Middle frontal gyrus (tissue), 1 donor: ENCODE data around the gene NEK1.
"Not testable (repeated sequence)": the region's sequence is repeated elsewhere in the genome, so short reads cannot be mapped to it uniquely, and the experiment has no call there.

ENCODE experiments used
- DNase-seq: peaks from one replicate; pipeline ENCODE4 v3.0.0-alpha.2; 2015; ENCODE audit warnings: low spot score; ENCODE audit errors: extremely low spot score

The NEK1 gene

GRCh38 chr4:169494234-169494633 lies 118.1 kb downstream of the NEK1 start:
- not testable (repeated sequence) for DNase-seq

- DNase-seq = no peak
Measured at GRCh38 chr4:169493164-169493524, 119.2 kb downstream of the NEK1 start.

DNA sequence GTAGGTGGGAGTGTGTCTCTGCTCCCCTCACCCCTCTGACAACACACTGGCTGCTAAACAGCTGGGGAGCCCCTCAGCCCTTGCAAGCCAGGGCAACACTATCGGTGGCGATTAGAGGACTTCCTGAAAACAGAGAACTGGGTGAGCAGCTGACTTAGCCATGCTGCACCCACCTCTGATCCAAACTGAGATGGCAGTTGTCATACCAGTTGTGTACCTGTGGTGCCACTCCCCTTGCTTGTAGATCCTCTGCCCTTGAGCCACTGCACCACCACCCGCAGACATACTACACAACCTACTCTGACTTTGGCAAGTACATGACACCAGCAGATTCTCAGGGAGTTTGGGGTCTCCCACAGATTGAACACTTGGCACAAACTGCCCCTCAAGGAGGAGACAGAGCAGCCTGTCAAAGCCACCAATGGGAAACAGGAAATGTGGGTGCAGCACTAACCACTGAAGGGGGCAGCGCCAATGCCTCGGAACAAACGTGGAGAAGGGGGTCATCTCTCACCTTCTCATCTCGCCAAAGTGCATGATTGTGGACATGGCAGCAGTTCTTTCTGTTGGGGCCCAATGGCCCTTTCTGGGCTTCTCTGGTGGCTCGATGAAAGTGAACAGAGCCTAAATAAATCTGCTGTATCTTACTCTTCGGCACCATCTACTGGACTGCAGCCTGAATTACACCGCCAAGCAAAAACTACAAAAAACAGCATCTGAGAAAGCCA lies 119.8 kb downstream of the NEK1 start:
- DNase-seq = no peak

DNA sequence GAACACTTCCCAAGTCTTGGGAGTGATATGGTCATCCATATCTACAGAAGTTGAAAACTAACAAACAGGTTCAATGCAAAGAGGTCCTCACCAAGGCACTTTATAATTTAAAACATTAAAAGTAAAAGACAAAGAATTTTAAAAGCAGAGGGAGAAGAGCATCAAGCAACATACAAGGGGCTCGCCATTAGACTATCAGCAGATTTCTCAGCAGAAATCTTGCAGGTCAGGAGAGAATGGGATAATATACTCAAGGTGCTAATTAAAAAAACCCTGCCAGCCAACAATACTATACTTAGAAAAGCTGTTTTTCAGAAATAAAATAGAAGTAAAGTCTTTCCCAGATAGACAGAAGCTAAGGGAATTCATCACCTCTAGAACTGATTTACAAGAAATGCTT lies 121.2 kb downstream of the NEK1 start:
- DNase-seq = no peak

- DNase-seq = no peak
Measured at GRCh38 chr4:169489306-169489705, 123.1 kb downstream of the NEK1 start.

- DNase-seq = peak; percentile 46
Measured at GRCh38 chr4:169485791-169486742, 126.3 kb downstream of the NEK1 start.

DNA sequence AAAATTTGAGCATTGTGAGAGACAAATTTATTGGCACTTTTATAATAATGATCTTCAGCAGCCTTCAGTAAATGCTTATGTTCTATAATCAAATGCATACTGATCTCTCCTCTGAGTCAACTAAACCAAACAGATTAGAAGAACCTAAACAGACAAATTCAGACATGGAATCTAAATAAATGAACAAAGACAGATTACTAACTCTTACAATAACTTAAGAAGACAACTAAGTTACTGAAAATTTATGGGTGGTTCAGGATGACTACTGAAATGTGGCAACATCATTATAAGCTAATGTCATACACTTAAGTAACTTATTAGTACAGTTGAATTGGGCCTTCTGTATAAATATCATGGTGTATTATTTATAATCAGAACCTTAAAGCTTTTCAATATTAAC lies 127.3 kb downstream of the NEK1 start:
- no peak for DNase-seq

DNA sequence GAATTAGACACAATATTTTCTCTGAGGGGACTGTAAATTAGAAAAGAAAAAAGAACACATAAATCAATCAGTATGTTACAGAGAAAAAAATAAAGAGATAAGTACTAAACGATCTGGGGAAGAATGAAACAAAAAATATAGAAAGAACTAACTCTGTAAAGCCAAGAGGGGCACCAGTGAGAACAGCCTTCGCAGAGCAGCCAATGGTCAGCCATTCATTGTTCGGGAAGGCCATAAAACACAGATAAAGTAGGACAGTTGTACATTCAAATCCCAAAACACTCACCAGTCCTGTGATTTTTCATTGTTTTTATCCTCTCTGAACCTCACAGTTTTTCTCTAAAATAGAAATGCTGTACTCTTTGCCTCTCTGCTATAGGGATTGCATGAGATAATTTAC lies 127.9 kb downstream of the NEK1 start:
- no peak for DNase-seq

- no peak for DNase-seq
Measured at GRCh38 chr4:169464080-169464479, 148.3 kb downstream of the NEK1 start.

- DNase-seq = no peak
Measured at GRCh38 chr4:169460081-169460480, 152.3 kb downstream of the NEK1 start.

GRCh38 chr4:169458575-169458974 lies 153.8 kb downstream of the NEK1 start:
- DNase-seq = no peak

DNA sequence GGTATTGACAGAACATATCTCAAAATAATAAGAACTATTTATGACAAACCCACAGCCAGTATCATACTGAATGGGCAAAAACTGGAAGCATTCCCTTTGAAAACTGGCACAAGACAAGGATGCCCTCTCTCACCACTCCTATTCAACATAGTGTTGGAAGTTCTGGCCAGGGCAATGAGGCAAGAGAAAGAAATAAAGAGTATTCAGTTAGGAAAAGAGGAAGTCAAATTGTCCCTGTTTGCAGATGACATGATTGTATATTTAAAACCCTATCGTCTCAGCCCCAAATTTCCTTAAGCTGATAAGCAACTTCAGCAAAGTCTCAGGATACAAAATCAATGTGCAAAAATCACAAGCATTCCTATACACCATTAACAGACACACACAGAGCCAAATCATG lies 159.7 kb downstream of the NEK1 start:
- DNase-seq = not testable (repeated sequence)

DNA sequence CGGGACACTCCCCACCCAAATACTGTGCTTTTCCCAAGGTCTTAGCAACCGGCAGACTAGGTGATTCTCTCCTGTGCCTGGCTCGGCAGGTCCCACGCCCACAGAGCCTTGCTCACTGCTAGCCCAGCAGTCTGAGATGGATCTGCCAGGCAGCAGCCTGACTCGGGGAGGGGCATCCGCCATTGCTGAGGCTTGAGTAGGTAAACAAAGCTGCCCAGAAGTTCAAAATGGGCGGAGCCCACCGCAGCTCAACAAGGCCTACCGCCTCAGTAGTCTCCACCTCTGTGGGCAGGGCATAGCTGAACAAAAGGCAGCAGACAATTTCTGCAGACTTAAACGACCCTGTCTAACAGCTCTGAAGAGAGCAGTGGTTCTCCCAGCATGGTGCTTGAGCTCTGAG lies 163.4 kb downstream of the NEK1 start:
- DNase-seq = not testable (repeated sequence)

GRCh38 chr4:169446824-169447223 lies 165.6 kb downstream of the NEK1 start:
- no peak for DNase-seq

DNA sequence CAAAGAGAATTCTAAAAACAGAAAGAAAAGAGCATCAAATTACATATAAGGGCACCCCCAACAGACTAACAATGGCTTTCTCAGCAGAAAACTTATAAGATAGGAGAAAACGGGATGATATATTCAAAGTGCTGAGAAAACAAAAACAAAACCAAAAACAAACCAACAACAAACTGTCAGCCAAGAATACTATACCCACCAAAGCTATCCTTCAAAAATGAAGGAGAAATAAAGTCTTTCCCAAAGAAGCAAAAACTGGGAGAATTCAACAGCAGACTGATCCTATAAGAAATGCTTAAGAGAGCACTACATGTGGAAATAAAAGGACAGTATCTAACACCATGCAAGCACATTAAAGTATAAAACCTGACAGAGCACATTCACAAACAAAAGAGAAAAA lies 168.6 kb downstream of the NEK1 start:
- DNase-seq = no peak

DNA sequence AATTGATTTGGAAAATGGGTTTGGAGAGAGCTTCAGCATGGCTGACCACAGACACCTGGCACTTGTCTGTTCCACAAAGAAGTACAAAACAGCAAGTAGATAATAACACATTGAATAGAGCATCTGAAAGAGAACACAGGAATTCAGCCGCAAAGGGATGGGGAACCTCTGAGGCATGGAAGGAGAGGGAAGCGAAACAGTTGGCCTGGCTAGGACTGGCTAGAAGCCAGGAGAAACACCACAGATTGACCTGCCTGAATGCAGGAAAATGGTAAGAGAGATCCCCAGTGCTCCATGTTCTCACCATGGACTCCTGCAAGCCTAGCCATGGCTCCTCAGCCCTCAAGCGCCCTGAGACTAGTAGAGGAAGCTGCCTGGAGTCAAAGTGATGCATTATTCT lies 171.9 kb downstream of the NEK1 start:
- no peak for DNase-seq

DNA sequence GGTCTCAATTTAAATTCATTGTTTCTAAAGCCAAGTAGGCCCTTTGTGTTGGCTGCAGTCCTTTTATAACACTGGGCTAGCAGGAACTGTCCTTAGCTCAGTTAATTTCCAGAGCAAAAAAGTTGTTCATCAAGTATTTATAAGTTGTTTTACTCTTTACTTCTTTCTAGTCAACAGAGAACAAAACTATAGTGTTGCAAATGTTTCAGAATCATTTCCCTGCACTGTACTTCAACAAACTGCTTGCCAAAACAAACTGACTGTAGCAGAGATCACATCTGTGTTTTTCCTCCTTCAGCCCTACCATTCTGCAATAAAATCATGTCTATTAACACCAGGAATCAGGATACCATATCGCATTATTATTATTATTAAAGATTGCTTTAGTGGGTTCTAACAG lies 173.1 kb downstream of the NEK1 start:
- DNase-seq = no peak

DNA sequence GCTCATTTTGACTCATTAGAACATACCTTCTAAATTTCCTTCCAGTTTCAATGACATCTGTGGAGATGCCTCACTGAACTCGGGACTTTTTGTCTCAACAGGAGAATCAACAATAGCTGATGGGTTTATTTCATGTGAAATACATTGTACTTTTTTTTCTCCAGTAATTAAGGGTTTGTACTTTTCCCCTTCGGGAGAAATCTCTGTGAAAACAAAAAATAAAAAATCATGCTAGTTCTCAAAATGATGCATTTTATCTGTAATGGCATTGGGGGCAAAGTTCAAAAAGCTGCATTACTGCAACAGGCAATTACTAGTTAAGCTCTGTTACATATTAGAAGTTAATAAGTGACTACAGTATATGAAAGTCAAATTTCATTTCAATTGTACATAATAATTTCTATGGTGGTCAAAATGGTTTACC lies 174.3 kb downstream of the NEK1 start:
- DNase-seq = no peak

GRCh38 chr4:169437299-169438047 lies 174.9 kb downstream of the NEK1 start:
- no peak for DNase-seq

DNA sequence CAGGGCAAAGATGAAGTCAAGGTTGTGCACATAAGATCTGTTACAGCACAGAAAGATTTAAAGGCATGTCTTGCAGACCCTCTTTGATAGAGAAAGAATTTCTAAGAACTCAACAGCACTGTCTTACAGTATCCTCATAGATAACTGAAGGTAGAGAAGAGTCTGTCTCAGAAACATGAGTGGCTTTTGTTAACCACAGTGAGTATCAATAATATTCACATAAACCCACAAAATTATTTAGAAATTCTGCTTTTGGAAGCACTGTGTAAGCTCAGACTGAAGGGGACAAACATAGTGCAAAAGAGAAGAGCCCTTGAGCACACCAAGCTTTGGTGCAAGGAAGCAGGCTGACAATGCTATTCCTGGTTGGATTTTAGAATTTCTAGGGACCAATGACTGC lies 175.6 kb downstream of the NEK1 start:
- no peak for DNase-seq

DNA sequence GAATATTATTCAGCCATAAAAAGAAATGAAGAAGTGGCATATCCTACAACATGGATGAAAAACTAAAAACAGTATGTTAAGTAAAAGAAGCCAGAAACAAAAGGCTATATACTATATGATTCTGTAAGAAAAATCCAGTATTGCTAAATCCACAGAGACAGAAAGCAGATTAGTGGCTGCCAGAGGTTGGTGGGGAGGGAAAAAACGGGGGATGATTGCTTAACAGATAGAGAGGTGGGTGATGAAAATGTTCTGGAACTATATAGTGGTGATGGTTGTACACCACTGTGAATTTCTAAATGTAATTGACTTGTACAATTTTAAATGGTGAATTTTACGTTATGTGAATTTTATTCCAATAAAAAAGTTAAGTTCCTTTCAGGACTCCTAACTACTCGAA lies 184.0 kb downstream of the NEK1 start:
- no peak for DNase-seq

GRCh38 chr4:169427727-169428126 lies 184.7 kb downstream of the NEK1 start:
- not testable (repeated sequence) for DNase-seq
